Measurements from ENCODE around the gene SP3.
"Not testable (repeated sequence)": the region's sequence is repeated elsewhere in the genome, so short reads cannot be mapped to it uniquely, and the experiment has no call there.

The SP3 gene

DNA sequence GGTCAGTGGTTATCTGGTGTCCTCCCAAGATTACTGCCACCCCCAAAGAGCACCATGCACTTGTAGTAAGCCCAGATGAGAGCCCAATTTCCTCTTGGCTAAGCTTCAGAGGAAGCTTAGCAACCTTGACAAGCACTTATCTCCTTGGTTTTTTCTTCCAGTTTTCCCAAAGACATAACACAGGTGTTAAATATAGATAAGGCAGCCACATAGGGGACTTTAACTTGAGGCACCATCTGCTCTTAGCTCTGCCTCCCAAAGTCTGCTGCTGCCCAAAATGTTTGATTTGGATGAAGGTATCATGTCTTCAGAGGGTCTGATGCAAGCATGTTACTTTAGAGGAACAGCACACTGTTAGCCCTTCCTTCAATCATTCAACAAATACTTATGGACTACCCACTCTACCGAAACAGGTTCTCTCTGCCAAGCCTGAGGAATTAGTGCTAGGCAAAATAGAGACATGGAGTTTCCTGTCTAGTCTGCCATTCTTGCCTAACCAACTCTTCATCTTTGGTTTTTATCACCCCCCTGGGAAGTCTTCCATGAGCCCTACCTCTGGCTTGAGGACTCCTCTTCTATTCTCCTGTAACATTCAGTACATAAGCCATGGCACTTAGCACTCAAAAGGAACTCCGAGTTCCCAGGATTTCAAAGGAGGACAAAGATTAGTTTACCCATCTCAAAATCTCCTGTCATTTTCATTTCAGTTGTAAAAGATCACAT lies 73.7 kb downstream of the SP3 start:
- DNase-seq (ENCODE audit: low read depth in 2 of 2): no peak

- not testable (repeated sequence) for DNase-seq (ENCODE audit: low read depth in 2 of 2)
Measured at GRCh38 chr2:173889464-173889863, 75.7 kb downstream of the SP3 start.

GRCh38 chr2:173886613-173887012 lies 78.6 kb downstream of the SP3 start:
- DNase-seq (ENCODE audit: low read depth in 2 of 2): no peak

DNA sequence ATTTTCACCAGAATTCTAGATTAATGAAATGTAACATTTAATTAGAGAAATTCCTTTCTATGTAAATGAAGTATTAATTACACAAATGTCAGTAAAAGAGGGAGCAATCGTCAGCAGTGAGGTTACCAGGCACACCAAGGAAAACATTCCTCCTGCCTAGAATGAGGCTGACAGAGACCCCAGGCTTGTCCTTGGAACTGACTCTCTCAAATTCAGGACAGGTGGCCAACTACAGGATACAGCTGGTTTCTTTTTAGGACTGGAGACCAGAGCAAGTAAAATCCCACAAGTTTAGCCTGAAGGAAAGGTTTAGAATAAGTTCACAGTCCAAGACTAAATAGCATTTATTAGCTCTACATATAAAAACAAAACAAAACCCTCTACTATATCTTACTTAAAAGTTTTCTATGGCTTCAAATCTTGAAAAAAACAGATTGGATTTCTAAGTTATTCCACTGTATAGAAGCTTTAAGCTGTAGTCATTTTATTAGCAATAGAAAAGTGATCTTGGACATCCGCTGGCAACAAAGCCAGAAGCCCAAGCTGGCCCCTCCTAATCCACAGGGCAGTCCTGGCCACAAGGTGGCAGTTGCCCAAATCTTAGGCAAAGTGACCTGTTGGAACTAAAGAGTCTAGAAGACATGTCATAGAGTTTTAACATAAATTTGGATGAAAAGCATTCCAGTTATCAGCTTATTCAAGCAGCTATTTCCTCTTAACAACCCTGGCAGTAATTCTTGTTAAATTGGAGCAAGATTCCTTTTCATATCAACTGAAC lies 81.0 kb downstream of the SP3 start:
- DNase-seq (ENCODE audit: low read depth in 2 of 2): no peak

GRCh38 chr2:173881886-173882285 lies 83.3 kb downstream of the SP3 start:
- DNase-seq (ENCODE audit: low read depth in 2 of 2): no peak

GRCh38 chr2:173881461-173881860 lies 83.7 kb downstream of the SP3 start:
- no peak for DNase-seq (ENCODE audit: low read depth in 2 of 2)

DNA sequence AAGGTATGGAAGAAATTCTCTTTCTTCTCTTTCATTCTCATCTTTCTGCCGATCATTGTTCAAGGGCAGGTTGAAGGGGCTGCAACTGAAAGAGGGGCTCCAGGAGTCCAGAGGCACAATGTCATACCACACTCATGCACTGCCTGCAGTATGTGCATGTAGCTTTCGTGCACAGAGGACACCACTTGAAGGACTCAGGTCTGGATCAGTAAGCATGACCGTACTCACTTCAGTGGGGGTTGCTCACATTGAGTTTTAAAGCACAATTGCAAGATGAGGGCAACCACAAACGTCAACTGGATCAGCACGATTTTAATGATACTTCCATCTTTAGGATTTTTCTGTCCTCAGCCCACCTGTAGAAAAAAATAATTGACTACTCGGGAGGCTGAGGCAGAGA lies 84.6 kb downstream of the SP3 start:
- DNase-seq (ENCODE audit: low read depth in 2 of 2): no peak

GRCh38 chr2:173876833-173877413 lies 88.2 kb downstream of the SP3 start:
- DNase-seq (ENCODE audit: low read depth in 2 of 2): no peak

- no peak for DNase-seq (ENCODE audit: low read depth in 2 of 2)
Measured at GRCh38 chr2:173874894-173875237, 90.3 kb downstream of the SP3 start.

- DNase-seq (ENCODE audit: low read depth in 2 of 2): no peak
Measured at GRCh38 chr2:173874003-173874893, 90.9 kb downstream of the SP3 start.

- no peak for DNase-seq (ENCODE audit: low read depth in 2 of 2)
Measured at GRCh38 chr2:173872714-173873113, 92.5 kb downstream of the SP3 start.

- no peak for DNase-seq (ENCODE audit: low read depth in 2 of 2)
Measured at GRCh38 chr2:173869244-173870229, 95.6 kb downstream of the SP3 start.

GRCh38 chr2:173868406-173868805 lies 96.8 kb downstream of the SP3 start:
- DNase-seq (ENCODE audit: low read depth in 2 of 2): no peak

DNA sequence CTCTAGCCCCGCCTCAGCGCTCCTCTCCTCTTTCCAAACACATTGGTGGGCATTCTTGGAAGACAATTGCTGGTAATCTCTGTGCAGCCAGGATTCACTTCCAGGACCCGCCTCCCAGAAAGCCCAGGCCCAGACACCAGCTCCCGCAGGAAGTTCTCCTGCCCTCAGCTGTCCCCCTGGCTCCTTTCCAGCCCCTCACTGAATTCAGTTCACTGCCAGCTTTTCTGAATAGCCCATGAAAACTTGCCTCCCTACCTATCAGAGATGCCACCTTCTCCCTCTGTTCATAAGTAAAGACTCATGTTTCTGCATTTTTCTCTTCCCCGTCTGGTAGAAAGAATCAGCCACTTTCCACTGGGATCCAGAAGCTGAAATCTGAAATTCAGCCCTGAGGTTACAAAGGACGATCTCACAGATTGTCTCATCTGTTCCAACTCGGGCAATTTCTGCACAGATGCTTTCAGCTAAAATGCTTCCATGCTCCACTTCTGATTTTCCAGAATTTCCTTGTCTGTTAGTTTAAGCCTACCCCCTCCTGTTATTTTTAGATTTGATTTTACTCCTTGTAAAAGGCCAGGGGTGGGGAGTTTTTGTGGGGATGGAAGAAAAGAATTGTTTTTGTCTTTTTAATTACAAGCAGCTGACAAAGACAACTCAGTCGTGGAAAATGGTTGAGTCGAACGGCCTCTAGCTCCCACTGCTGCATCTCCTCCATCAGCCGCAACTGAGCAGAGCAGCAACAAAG lies 98.1 kb downstream of the SP3 start:
- no peak for DNase-seq (ENCODE audit: low read depth in 2 of 2)

GRCh38 chr2:173865971-173866873 lies 99.0 kb downstream of the SP3 start:
- no peak for DNase-seq (ENCODE audit: low read depth in 2 of 2)

- DNase-seq (ENCODE audit: low read depth in 2 of 2): no peak
Measured at GRCh38 chr2:173862612-173863217, 102.5 kb downstream of the SP3 start.

DNA sequence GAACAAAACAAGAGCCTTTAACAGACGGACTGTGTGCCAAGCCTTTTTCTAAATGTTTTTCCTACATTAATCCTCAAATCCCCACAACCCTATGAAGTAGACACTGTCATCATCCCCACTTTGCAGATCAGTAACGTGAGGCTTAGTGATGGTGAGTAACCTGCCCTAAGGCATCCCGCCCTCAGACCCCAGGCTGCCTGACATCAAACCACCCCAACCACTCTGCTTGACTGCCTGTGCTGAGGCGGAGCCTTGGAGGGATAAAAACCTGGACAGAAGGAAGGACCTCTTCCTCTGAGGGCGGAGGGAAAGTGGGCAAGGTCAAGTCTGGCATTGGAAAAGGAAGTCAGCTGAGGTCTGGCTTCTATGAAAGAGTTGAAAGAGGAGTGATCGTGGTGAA lies 104.6 kb downstream of the SP3 start:
- DNase-seq (ENCODE audit: low read depth in 2 of 2): no peak

DNA sequence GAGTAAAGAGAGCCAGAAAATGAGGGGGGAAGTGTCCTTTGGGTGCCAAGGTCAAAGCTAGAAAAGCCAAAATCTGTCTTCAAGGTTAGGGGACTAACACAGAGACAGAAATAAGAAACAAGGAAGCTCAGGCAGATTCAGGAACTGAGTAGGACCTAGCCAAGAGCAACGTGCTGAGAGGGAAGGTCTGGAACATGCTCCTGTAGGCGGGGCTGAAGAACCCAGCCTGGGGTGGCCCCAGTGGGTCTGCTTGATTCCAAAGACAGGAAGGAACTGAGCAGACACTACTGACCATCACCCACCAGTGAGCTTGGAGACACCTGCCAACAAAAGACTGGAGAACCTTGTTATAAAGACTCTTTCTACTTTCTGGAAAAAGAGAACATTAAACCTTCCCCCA lies 105.1 kb downstream of the SP3 start:
- no peak for DNase-seq (ENCODE audit: low read depth in 2 of 2)

DNA sequence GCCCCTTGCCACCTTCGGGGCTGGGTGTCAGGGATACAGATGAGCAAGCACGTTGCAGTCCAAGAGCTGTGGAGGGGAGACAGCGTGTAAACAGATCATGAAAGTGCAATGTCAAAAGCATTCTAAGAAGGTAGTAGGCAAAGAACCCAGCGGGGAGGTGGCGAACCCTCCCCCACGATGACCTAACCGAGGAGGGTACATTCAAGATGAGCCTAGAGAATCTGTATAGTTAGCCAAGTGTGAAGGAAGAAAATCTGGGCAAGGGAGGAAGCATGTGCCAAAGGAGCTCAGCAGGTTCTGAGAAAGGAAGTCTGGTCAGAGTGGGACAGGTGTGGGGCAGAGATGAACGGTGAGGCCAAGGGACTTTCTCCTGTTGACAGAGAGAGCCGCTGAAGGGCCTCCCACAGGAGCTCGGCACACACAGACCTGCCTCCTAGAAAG lies 106.9 kb downstream of the SP3 start:
- no peak for DNase-seq (ENCODE audit: low read depth in 2 of 2)

Data from stimulated activated CD8-positive, alpha-beta memory T cell treated with anti-CD3 and anti-CD28 coated beads, Interleukin-2, amount 100 ng/mL, for 48 hours (primary cell).